H9 (cell line): Measurements from ENCODE around the gene GPR171. TPM values are rescaled to one million over a fixed set of nuclear protein-coding genes. Genes with fewer than 3 reads are reported as not detected.

Source experiments
- DNase-seq: peaks from one replicate; pipeline ENCODE4 v3.0.0-alpha.2; 2017
- H2AFZ ChIP-seq: one replicate; pipeline ENCODE4 v1.6.1; 2013; ENCODE audit warnings: mild to moderate bottlenecking, low read length, control low read depth, moderate library complexity
- H2AK5ac ChIP-seq: 2 replicates; pipeline ENCODE4 v1.6.1; 2013; ENCODE audit warnings: low read length, control low read depth, mixed read lengths; ENCODE audit not compliant: insufficient read length
- H2BK120ac ChIP-seq: one replicate; pipeline ENCODE4 v1.6.1; 2013; ENCODE audit warnings: low read depth, mild to moderate bottlenecking, low read length, control low read depth, inconsistent platforms; ENCODE audit not compliant: poor library complexity, severe bottlenecking
- H2BK12ac ChIP-seq: 2 replicates; pipeline ENCODE4 v1.6.1; 2013; ENCODE audit warnings: low read length, control low read depth, mixed read lengths, low read depth; ENCODE audit not compliant: insufficient read length
- H2BK15ac ChIP-seq: 2 replicates; pipeline ENCODE4 v1.6.1; 2013; ENCODE audit warnings: low read depth, low read length, control low read depth
- H2BK20ac ChIP-seq: one replicate; pipeline ENCODE4 v1.6.1; 2013; ENCODE audit warnings: low read depth, mild to moderate bottlenecking, low read length, control low read depth, inconsistent platforms; ENCODE audit not compliant: poor library complexity, severe bottlenecking
- H2BK5ac ChIP-seq: 2 replicates; pipeline ENCODE4 v1.6.1; 2013; ENCODE audit warnings: low read length, control low read depth, mixed read lengths; ENCODE audit not compliant: insufficient read length
- H3K14ac ChIP-seq: 2 replicates; pipeline ENCODE4 v1.6.1; 2013; ENCODE audit warnings: low read length, control low read depth; ENCODE audit not compliant: insufficient read depth
- H3K18ac ChIP-seq: 2 replicates; pipeline ENCODE4 v1.6.1; 2013; ENCODE audit warnings: low read depth, mild to moderate bottlenecking, mixed read lengths, low read length, control low read depth; ENCODE audit not compliant: insufficient read length
- H3K23ac ChIP-seq: 2 replicates; pipeline ENCODE4 v1.6.1; 2013; ENCODE audit warnings: low read length, control low read depth, mixed read lengths, low read depth; ENCODE audit not compliant: insufficient read length
- H3K23me2 ChIP-seq: 2 replicates; pipeline ENCODE4 v1.6.1; 2013; ENCODE audit warnings: low read depth, mild to moderate bottlenecking, mixed read lengths, low read length, control low read depth; ENCODE audit not compliant: insufficient read length, poor library complexity, severe bottlenecking
- H3K27ac ChIP-seq: 2 replicates; pipeline ENCODE4 v1.5.1; 2013; ENCODE audit warnings: low read length, control low read depth, mixed read lengths, low read depth; ENCODE audit not compliant: insufficient read length
- H3K27me3 ChIP-seq: 2 replicates; pipeline ENCODE4 v1.6.1; 2013; ENCODE audit warnings: low read length, control low read depth, inconsistent platforms; ENCODE audit not compliant: insufficient read depth
- H3K4ac ChIP-seq: 2 replicates; pipeline ENCODE4 v1.6.1; 2013; ENCODE audit warnings: low read depth, mild to moderate bottlenecking, control low read depth, inconsistent platforms, low read length, moderate library complexity
- H3K4me1 ChIP-seq: 2 replicates; pipeline ENCODE4 v1.6.1; 2013; ENCODE audit warnings: low read length, control low read depth, inconsistent platforms; ENCODE audit not compliant: insufficient read depth
- H3K4me2 ChIP-seq: 2 replicates; pipeline ENCODE4 v1.6.1; 2013; ENCODE audit warnings: low read length, control low read depth, mixed read lengths; ENCODE audit not compliant: insufficient read length, insufficient read depth
- H3K56ac ChIP-seq: 2 replicates; pipeline ENCODE4 v1.6.1; 2013; ENCODE audit warnings: low read depth, mild to moderate bottlenecking, mixed read lengths, low read length, control low read depth; ENCODE audit not compliant: insufficient read length
- H3K79me1 ChIP-seq: 2 replicates; pipeline ENCODE4 v1.6.1; 2013; ENCODE audit warnings: low read depth, mild to moderate bottlenecking, moderate library complexity, low read length, control low read depth, inconsistent platforms; ENCODE audit not compliant: insufficient read depth, poor library complexity, severe bottlenecking
- H3K79me2 ChIP-seq: 2 replicates; pipeline ENCODE4 v1.6.1; 2013; ENCODE audit warnings: low read length, control low read depth, inconsistent platforms; ENCODE audit not compliant: insufficient read depth
- H3K9ac ChIP-seq: 2 replicates; pipeline ENCODE4 v1.6.1; 2013; ENCODE audit warnings: low read length, control low read depth, mixed read lengths; ENCODE audit not compliant: insufficient read length; ENCODE audit errors: extremely low read depth
- H3K9me3 ChIP-seq: one replicate; pipeline ENCODE4 v1.6.1; 2013; ENCODE audit warnings: low read depth, low read length, inconsistent platforms; ENCODE audit not compliant: control insufficient read depth
- H3T11ph ChIP-seq: one replicate; pipeline ENCODE4 v1.6.1; 2013; ENCODE audit warnings: mild to moderate bottlenecking, low read length, control low read depth, inconsistent platforms
- H4K20me1 ChIP-seq: one replicate; pipeline ENCODE4 v1.6.1; 2013; ENCODE audit not compliant: control insufficient read depth, insufficient read length, insufficient read depth
- H4K5ac ChIP-seq: 2 replicates; pipeline ENCODE4 v1.6.1; 2013; ENCODE audit warnings: low read depth, mild to moderate bottlenecking, mixed read lengths, low read length, control low read depth; ENCODE audit not compliant: insufficient read length
- H4K8ac ChIP-seq: replicated peaks from 2 replicates; pipeline ENCODE4 v1.6.1; 2013; ENCODE audit warnings: low read length, control low read depth, mixed read lengths, low read depth; ENCODE audit not compliant: insufficient read length
- H4K91ac ChIP-seq: 2 replicates; pipeline ENCODE4 v1.6.1; 2013; ENCODE audit warnings: low read depth, mild to moderate bottlenecking, moderate library complexity, mixed read lengths, low read length, control low read depth; ENCODE audit not compliant: insufficient read length
- H3K27ac Mint-ChIP-seq, 3 experiments: 2 replicates in 2 of 3; 3 replicates in 1 of 3; pipeline ENCODE4 v1.8.0; 2020 to 2021; ENCODE audit warnings: mixed read lengths in 3 of 3, mild to moderate bottlenecking in 1 of 3, moderate library complexity in 1 of 3
- H3K27me3 Mint-ChIP-seq: 2 replicates; pipeline ENCODE4 v1.8.0; 2021; ENCODE audit warnings: low read depth, mild to moderate bottlenecking, moderate library complexity, mixed read lengths
- H3K36me3 Mint-ChIP-seq, 3 experiments: 2 replicates in 2 of 3; 3 replicates in 1 of 3; pipeline ENCODE4 v1.8.0; 2020 to 2021; ENCODE audit warnings: low read depth in 3 of 3, mixed read lengths in 3 of 3; ENCODE audit not compliant: insufficient read depth in 1 of 3
- H3K4me1 Mint-ChIP-seq, 2 experiments: 2 replicates each; pipeline ENCODE4 v1.8.0; 2020; ENCODE audit warnings: mixed read lengths in 2 of 2
- H3K4me3 Mint-ChIP-seq, 2 experiments: 2 replicates in 1 of 2; 3 replicates in 1 of 2; pipeline ENCODE4 v1.8.0; 2020 to 2021; ENCODE audit warnings: mild to moderate bottlenecking in 2 of 2, mixed read lengths in 2 of 2, moderate library complexity in 1 of 2
- H3K9me3 Mint-ChIP-seq, 2 experiments: 2 replicates in 1 of 2; 3 replicates in 1 of 2; pipeline ENCODE4 v1.8.0; 2020; ENCODE audit warnings: mild to moderate bottlenecking in 2 of 2, mixed read lengths in 2 of 2, moderate library complexity in 1 of 2
- CTCF ChIP-seq: fragments of 200-600 bp; sonication (generic); conservative IDR thresholded peaks from 3 replicates; pipeline ENCODE4 v1.8.0; 2021; ENCODE audit warnings: antibody characterized with exemption, mild to moderate bottlenecking
- WGBS: extraction: QIAGEN DNeasy Blood & Tissue Kit; methylation state at CpG from one replicate; pipeline ENCODE4 v1.1.7; 2013; ENCODE audit warnings: missing lambda C conversion rate, low lambda C conversion rate, mixed read lengths; ENCODE audit not compliant: insufficient read length; ENCODE audit errors: extremely low coverage; 5-methylcytosine and 5-hydroxymethylcytosine counted together
- total RNA-seq: library from RNA; stranded (reverse); gene quantifications from 2 replicates; pipeline ENCODE4 v1.2.1, GENCODE V29; 2021

GPR171 gene
- total RNA-seq, 1 experiment from 2014 or later, result not detected

DNA sequence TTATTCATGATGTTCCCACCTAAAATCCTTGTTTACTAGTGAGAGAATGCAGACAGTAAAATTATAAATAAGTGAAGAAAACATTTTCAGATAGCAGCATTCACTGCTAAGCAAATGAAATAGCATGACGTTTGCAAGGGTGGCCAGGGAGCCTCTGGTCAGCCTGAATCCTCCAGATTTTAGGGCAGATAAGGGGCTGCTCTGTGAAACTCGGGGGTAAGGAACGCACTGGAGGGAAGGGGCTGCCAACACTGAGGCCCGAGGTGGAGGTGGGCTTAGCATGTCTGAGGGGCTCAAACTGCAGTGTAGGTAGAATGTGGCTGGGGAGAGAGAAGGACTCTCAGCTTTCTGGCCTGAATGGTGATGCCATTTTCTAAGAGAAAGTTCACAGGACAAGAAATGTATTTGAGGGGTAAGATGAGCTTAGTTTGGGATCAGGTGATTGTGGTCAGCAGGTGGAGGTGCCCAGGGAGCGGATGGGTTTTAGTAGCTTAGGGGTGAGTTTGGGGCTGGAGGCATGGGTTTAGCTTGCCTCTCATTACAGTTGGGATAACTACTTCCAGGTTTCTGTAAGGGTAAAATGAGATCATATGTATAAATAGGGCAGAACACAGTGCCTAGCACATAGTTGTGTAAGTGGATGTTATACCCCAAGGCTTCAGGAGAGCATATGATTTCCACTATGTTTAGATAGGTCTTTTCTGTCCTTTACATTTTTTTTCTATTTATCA lies 20.5 kb downstream of the GPR171 start:
- Histone ChIP-seq H4K91ac (no peak overlapping the region), H3T11ph (no peak overlapping the region), H3K9me3 (no peaks in the 10 kb centered on the region), H3K56ac (no peak overlapping the region), H3K27me3 (no peaks in the 10 kb centered on the region), H2BK120ac (no peak overlapping the region), H3K79me2 (no peaks in the 10 kb centered on the region), H4K20me1 (no peaks in the 10 kb centered on the region), H3K14ac (no peak overlapping the region), H2BK20ac (no peak overlapping the region), H3K18ac (no peak overlapping the region), H4K8ac (no peak overlapping the region), H2BK5ac (no peak overlapping the region), H3K23ac (no peak overlapping the region), H3K4ac (no peak overlapping the region), H3K79me1 (no peaks in the 10 kb centered on the region), H3K27ac (no peak overlapping the region), H3K9ac (no peak overlapping the region), H3K4me1 (peaks cover 3% of the 10 kb centered on the region; the same call in 1 of the 2 replicates), H2AK5ac (no peak overlapping the region), H2AFZ (no peak overlapping the region), H2BK15ac (no peak overlapping the region), H4K5ac (no peak overlapping the region), H2BK12ac (no peak overlapping the region), H3K4me2 (no peak overlapping the region), H3K23me2 (no peaks in the 10 kb centered on the region)
- no peak for TF ChIP-seq CTCF
- Mint-ChIP-seq H3K27me3 (no peaks in the 10 kb centered on the region), H3K27ac (peak overlapping the region; percentile 0 to 78 (median 1); a peak in 4 of 7 replicates), H3K4me3 (no peak overlapping the region), H3K9me3 (no peaks in the 10 kb centered on the region), H3K4me1 (peaks cover 18 to 21% of the 10 kb centered on the region in 2 experiments), H3K36me3 (0 out of 7 replicates have a peak, but pooled peaks cover 0 to 2% (median 0%) of the 10 kb centered on the region in 3 experiments)
- DNase-seq, result no peak
- no CpG with 5 or more reads among the region's 5 CpGs for WGBS
